K562 (cell line): ENCODE results near the gene SLC16A10. TPM values are rescaled to one million over a fixed set of nuclear protein-coding genes. Genes with fewer than 3 reads are reported as not detected.

Experiments
- ATAC-seq: fragments of 200-7000 bp; cut with Tn5 transposase; 3 replicates; pipeline ENCODE4 v1.9.1; 2020; ENCODE audit warnings: moderate library complexity
- BruUV-seq: library from RNA; stranded (reverse); fragments of 400-500 nt; replicated peaks from 2 replicates; lab custom pipeline; 2021; lab: Mats Ljungman, UMichigan
- CTCF ChIA-PET: fragments of 300-600 bp; formaldehyde crosslinking; extraction: SDS; loops from one replicate; lab custom pipeline; 2021; ENCODE audit warnings: low intra/inter-chr PET ratio; lab: Yijun Ruan, JAX
- POLR2A ChIA-PET: fragments of 300-600, 350-650 bp; sonication (Branson Sonifier 250); formaldehyde crosslinking; extraction: SDS; loops from one replicate; lab custom pipeline; 2021; ENCODE audit warnings: antibody characterized with exemption, inconsistent platforms; lab: Yijun Ruan, JAX
- DNase-seq, 4 experiments: peaks; one replicate each; pipeline versions ENCODE4 v3.0.0 to v3.0.0-alpha.2; 2011 to 2018; ENCODE audit warnings: low spot score in 3 of 4, mixed read lengths in 3 of 4; ENCODE audit errors: extremely low read depth in 1 of 4
- FAIRE-seq: peaks from 2 replicates; lab custom pipeline; 2011; peaks lifted over from hg19 to GRCh38; lab: Jason Lieb, UNC
- H2AFZ ChIP-seq: 2 replicates; pipeline ENCODE4 v1.6.0; 2011; ENCODE audit warnings: low read depth, low read length, control low read depth, inconsistent platforms
- H3K27ac ChIP-seq: fragments of 200-600 bp; 3 replicates; pipeline ENCODE4 v1.8.0; 2011; ENCODE audit warnings: low read depth, mild to moderate bottlenecking, control low read depth, inconsistent platforms, low read length, moderate library complexity, mixed read lengths; ENCODE audit errors: extremely low read depth
- H3K27me3 ChIP-seq, 2 experiments: fragments of 300-600 bp in 1 of 2; 2 replicates in 1 of 2; 3 replicates in 1 of 2; pipeline versions ENCODE4 v1.6.0 to v1.8.0; 2011; ENCODE audit warnings: inconsistent platforms in 2 of 2, low read length in 2 of 2, mild to moderate bottlenecking in 1 of 2, mixed read lengths in 1 of 2, moderate library complexity in 1 of 2; ENCODE audit not compliant: control insufficient read depth in 2 of 2, insufficient read depth in 2 of 2
- H3K36me3 ChIP-seq: fragments of 300-600 bp; 3 replicates; pipeline ENCODE4 v1.8.0; 2011; ENCODE audit warnings: mild to moderate bottlenecking, low read length, inconsistent platforms; ENCODE audit not compliant: control insufficient read depth, insufficient read depth
- H3K4me1 ChIP-seq, 2 experiments: fragments of 200-600 bp in 1 of 2; replicated peaks in 1 of 2; 2 replicates in 1 of 2; 3 replicates in 1 of 2; pipeline versions ENCODE4 v1.5.1 to v1.8.0; 2011; ENCODE audit warnings: inconsistent platforms in 2 of 2, low read length in 2 of 2, mild to moderate bottlenecking in 1 of 2, mixed read lengths in 1 of 2, moderate library complexity in 1 of 2; ENCODE audit not compliant: control insufficient read depth in 2 of 2, insufficient read depth in 2 of 2
- H3K4me2 ChIP-seq: 2 replicates; pipeline ENCODE4 v1.6.1; 2011; ENCODE audit warnings: low read length, control low read depth, inconsistent platforms, mixed read lengths; ENCODE audit not compliant: insufficient read depth
- H3K4me3 ChIP-seq: fragments of 200-600 bp; sonication (generic), shearing (Covaris generic); 2 replicates; pipeline ENCODE4 v1.5.1; 2016; ENCODE audit warnings: control low read depth, inconsistent platforms
- H3K79me2 ChIP-seq: fragments of 200-600 bp; 3 replicates; pipeline ENCODE4 v1.8.0; 2011; ENCODE audit warnings: low read length, inconsistent platforms; ENCODE audit not compliant: control insufficient read depth, insufficient read depth
- H3K9ac ChIP-seq, 2 experiments: 2 replicates each; pipeline versions ENCODE4 v1.6.0 to v1.6.1; 2011; ENCODE audit warnings: low read depth in 2 of 2, low read length in 2 of 2, control low read depth in 1 of 2, inconsistent platforms in 1 of 2, mild to moderate bottlenecking in 1 of 2, mixed read lengths in 1 of 2; ENCODE audit not compliant: insufficient read depth in 1 of 2
- H3K9me1 ChIP-seq: one replicate; pipeline ENCODE4 v1.6.0; 2011; ENCODE audit warnings: inconsistent platforms, mild to moderate bottlenecking, low read length, moderate library complexity; ENCODE audit not compliant: control insufficient read depth, insufficient read depth
- H3K9me3 ChIP-seq: replicated peaks from 2 replicates; pipeline ENCODE4 v1.5.1; 2011; ENCODE audit warnings: low read depth, low read length, inconsistent platforms; ENCODE audit not compliant: control insufficient read depth, insufficient read depth
- H4K20me1 ChIP-seq: replicated peaks from 2 replicates; pipeline ENCODE4 v1.6.1; 2011; ENCODE audit warnings: low read length, inconsistent platforms, mixed read lengths; ENCODE audit not compliant: control insufficient read depth, insufficient read depth
- ETS2 ChIP-seq: IDR thresholded peaks from 2 replicates; pipeline ENCODE4 v1.6.1; 2016; ENCODE audit warnings: borderline replicate concordance, missing genetic modification characterization, mild to moderate bottlenecking, moderate library complexity, missing compliant biosample characterization; ENCODE audit not compliant: poor library complexity, severe bottlenecking
- FOXA3 ChIP-seq, 2 experiments: fragments of 450-650 bp in 1 of 2; sonication (generic) in 1 of 2; formaldehyde crosslinking; IDR thresholded peaks in 1 of 2; conservative IDR thresholded peaks in 1 of 2; 2 replicates each; pipeline versions ENCODE4 v1.4.0 to v1.8.0; 2020 to 2022; ENCODE audit warnings: mild to moderate bottlenecking in 2 of 2, missing genetic modification reagents in 1 of 2
- HDAC2 ChIP-seq: fragments of 450-650 bp; IDR thresholded peaks from 2 replicates; pipeline ENCODE4 v1.6.1; 2016; ENCODE audit warnings: mild to moderate bottlenecking
- HDAC3 ChIP-seq: fragments of 450-650 bp; IDR thresholded peaks from 2 replicates; pipeline ENCODE4 v1.6.1; 2018; ENCODE audit warnings: borderline replicate concordance, mild to moderate bottlenecking, moderate library complexity; ENCODE audit not compliant: partially characterized antibody
- SREBF2 ChIP-seq: sonication (generic); formaldehyde crosslinking; IDR thresholded peaks from 2 replicates; pipeline ENCODE4 v1.4.0; 2020; ENCODE audit warnings: mild to moderate bottlenecking, missing genetic modification reagents
- TAF9B ChIP-seq: fragments of 450-650 bp; IDR thresholded peaks from 2 replicates; pipeline ENCODE4 v1.6.1; 2018; ENCODE audit warnings: mild to moderate bottlenecking; ENCODE audit not compliant: partially characterized antibody
- ZNF217 ChIP-seq: sonication (generic); formaldehyde crosslinking; IDR thresholded peaks from 2 replicates; pipeline ENCODE4 v1.8.0; 2022; ENCODE audit warnings: mild to moderate bottlenecking, missing genetic modification reagents
- ZNF586 ChIP-seq: fragments of 450-650 bp; formaldehyde crosslinking; conservative IDR thresholded peaks from 2 replicates; pipeline ENCODE4 v1.4.0; 2020; ENCODE audit warnings: mild to moderate bottlenecking, moderate library complexity
- WGBS: fragments of 100-300 bp; shearing (Covaris generic); methylation state at CpG from one replicate; pipeline ENCODE4 v1.1.6; 2016; ENCODE audit warnings: low coverage, mixed read lengths; ENCODE audit not compliant: insufficient coverage; ENCODE audit errors: missing lambda C conversion rate; 5-methylcytosine and 5-hydroxymethylcytosine counted together
- in situ Hi-C: fragments of 300-500 bp; cut with MboI; formaldehyde crosslinking; loops from 4 replicates; pipeline ENCODE4 v1.15.0; 2018; ENCODE audit warnings: inconsistent platforms, mixed read lengths
- intact Hi-C: fragments of 100-400 bp; cut with micrococcal nuclease; formaldehyde crosslinking; loops from 2 replicates; pipeline ENCODE4 v1.14.2; 2022
- polyA plus RNA-seq, 8 experiments: library from polyadenylated mRNA; depleted of rRNA in 4 of 8; stranded (reverse) in 5 of 8; unstranded in 3 of 8; fragments of >200 nt; fragmentation: Nextera tagmentation in 2 of 8; fragmentation: Illumina TruSeq in 1 of 8; extraction: Ambion mirVana in 2 of 8; extraction: Trizol in 1 of 8; gene quantifications; 2 replicates each; pipeline versions ENCODE4 v1.2.1 to v1.2.3, GENCODE V29; 2011 to 2014; ENCODE audit warnings: inconsistent platforms in 1 of 8, missing spikeins in 1 of 8
- total RNA-seq, 7 experiments: library from RNA; depleted of rRNA in 6 of 7; stranded (reverse); fragments of >200 nt in 6 of 7; fragmentation: Illumina TruSeq in 2 of 7; extraction: Trizol in 2 of 7; gene quantifications; 2 replicates each; pipeline versions ENCODE4 v1.2.1 to v1.2.3, GENCODE V29; 2011 to 2021; ENCODE audit warnings: low replicate concordance in 1 of 7
- TF ChIP-seq, protein P1 (sequence below): fragments of 450-650 bp; formaldehyde crosslinking; IDR thresholded peaks from 2 replicates; pipeline ENCODE4 v1.4.0; 2020; ENCODE audit warnings: mild to moderate bottlenecking, mixed read lengths
- TF ChIP-seq, protein P2 (sequence below): fragments of 450-650 bp; IDR thresholded peaks from 2 replicates; pipeline ENCODE4 v1.6.1; 2017; ENCODE audit warnings: mild to moderate bottlenecking, moderate library complexity
- TF ChIP-seq, protein P3 (sequence below): sonication (generic); formaldehyde crosslinking; IDR thresholded peaks from 2 replicates; pipeline ENCODE4 v1.9.0; 2022; ENCODE audit warnings: mild to moderate bottlenecking, missing genetic modification reagents
- TF ChIP-seq, protein P4 (sequence below): fragments of 150-350 bp; conservative IDR thresholded peaks from 2 replicates; pipeline ENCODE4 v1.6.1; 2014; ENCODE audit warnings: low read length
- TF ChIP-seq, protein P5 (sequence below), 2 experiments: IDR thresholded peaks; 2 replicates each; pipeline ENCODE4 v1.6.1; 2011; ENCODE audit warnings: borderline replicate concordance in 1 of 2, control low read depth in 1 of 2, low read depth in 1 of 2, low read length in 1 of 2, mild to moderate bottlenecking in 1 of 2, mixed read lengths in 1 of 2, moderate library complexity in 1 of 2; ENCODE audit not compliant: insufficient read depth in 1 of 2, insufficient read length in 1 of 2, poor library complexity in 1 of 2, severe bottlenecking in 1 of 2; ENCODE audit errors: extremely low read depth in 1 of 2

Gene SLC16A10
- total and polyA plus RNA-seq, 9 of the 15 experiments (the other 6 are each of a cell fraction or from before 2014, with no cell fraction given), result 0.02 to 0.54 (median 0.24) TPM; not detected in 4

DNA sequence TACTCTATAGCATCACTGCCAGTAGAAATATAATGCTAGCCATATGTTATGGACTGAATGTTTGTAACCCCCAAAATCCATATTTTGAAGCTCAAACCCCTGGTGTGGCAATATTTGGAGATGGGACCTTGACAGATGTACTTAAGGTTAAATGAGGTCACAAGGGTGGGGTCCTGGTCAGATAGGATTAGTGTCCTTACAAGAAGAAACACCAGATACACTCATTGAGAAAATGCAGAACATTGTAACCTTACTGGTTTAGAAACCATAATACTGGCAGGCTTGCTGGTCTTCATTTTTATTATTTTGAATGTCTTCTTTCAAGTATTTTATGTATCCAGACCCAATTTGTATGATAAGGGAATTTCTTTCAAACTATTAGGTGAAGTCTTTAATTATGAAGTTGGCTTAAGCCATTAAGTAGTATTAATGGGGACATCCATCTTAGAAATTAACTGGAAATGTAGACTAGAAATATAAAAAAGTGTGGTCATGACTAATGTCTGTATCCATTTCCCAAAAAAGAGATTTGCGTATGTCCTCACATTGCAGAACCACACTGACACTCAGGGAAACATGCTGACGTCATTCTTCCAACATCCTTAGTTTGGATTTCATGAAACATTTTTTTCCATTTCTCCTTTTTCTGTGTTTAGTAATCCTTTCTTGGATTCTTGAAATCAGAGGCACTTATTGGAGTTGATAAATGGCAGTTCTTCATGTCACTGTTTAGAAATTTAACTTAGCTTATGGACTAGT lies 32.4 kb downstream of the SLC16A10 start:
- no TSS peak for BruUV-seq
- Histone ChIP-seq H3K9ac (no peak overlapping the region), H3K79me2 (no peaks in the 10 kb centered on the region), H3K4me2 (no peak overlapping the region), H3K9me1 (no peaks in the 10 kb centered on the region), H3K27ac (no peak overlapping the region), H3K4me1 (no peaks in the 10 kb centered on the region), H3K4me3 (no peak overlapping the region), H4K20me1 (no peaks in the 10 kb centered on the region), H2AFZ (no peak overlapping the region), H3K9me3 (no peaks in the 10 kb centered on the region), H3K36me3 (no peaks in the 10 kb centered on the region), H3K27me3 (peaks cover 4 to 19% of the 10 kb centered on the region in 2 experiments; a peak in 3 of 5 replicates)
- in situ Hi-C loops (no loop called here), intact Hi-C loops (no loop called here)
- DNase-seq (no peak), ATAC-seq (no peak), FAIRE-seq (no peak)
- CTCF ChIA-PET, result no interaction called here
- 2% methylated on average over 2 of the region's 2 CpGs for WGBS
- POLR2A ChIA-PET, result interaction anchor here (0.9 kb wide), 1 partner anchor 9 kb away, joined by 3 read pairs; no protein-coding TSS in a partner anchor
- TF ChIP-seq SREBF2 (CRISPR knock-in tag) (no peak), FOXA3 (CRISPR knock-in tag; conservative IDR thresholded peaks at IDR 0.05 in 1 of 2, IDR thresholded peaks at IDR 0.05 in 1 of 2) (no peak), ZNF217 (no peak), ETS2 (tag) (no peak), TAF9B (no peak), HDAC3 (no peak), HDAC2 (no peak), ZNF586 (CRISPR knock-in tag) (no peak)
- TF ChIP-seq, protein P1, sequence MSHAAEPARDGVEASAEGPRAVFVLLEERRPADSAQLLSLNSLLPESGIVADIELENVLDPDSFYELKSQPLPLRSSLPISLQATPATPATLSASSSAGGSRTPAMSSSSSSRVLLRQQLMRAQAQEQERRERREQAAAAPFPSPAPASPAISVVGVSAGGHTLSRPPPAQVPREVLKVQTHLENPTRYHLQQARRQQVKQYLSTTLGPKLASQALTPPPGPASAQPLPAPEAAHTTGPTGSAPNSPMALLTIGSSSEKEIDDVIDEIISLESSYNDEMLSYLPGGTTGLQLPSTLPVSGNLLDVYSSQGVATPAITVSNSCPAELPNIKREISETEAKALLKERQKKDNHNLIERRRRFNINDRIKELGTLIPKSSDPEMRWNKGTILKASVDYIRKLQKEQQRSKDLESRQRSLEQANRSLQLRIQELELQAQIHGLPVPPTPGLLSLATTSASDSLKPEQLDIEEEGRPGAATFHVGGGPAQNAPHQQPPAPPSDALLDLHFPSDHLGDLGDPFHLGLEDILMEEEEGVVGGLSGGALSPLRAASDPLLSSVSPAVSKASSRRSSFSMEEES, result no peak
- TF ChIP-seq, protein P2, sequence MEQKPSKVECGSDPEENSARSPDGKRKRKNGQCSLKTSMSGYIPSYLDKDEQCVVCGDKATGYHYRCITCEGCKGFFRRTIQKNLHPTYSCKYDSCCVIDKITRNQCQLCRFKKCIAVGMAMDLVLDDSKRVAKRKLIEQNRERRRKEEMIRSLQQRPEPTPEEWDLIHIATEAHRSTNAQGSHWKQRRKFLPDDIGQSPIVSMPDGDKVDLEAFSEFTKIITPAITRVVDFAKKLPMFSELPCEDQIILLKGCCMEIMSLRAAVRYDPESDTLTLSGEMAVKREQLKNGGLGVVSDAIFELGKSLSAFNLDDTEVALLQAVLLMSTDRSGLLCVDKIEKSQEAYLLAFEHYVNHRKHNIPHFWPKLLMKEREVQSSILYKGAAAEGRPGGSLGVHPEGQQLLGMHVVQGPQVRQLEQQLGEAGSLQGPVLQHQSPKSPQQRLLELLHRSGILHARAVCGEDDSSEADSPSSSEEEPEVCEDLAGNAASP, result no peak
- TF ChIP-seq, protein P3, sequence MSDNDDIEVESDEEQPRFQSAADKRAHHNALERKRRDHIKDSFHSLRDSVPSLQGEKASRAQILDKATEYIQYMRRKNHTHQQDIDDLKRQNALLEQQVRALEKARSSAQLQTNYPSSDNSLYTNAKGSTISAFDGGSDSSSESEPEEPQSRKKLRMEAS (CRISPR knock-in tag), result no peak
- TF ChIP-seq, protein P4, sequence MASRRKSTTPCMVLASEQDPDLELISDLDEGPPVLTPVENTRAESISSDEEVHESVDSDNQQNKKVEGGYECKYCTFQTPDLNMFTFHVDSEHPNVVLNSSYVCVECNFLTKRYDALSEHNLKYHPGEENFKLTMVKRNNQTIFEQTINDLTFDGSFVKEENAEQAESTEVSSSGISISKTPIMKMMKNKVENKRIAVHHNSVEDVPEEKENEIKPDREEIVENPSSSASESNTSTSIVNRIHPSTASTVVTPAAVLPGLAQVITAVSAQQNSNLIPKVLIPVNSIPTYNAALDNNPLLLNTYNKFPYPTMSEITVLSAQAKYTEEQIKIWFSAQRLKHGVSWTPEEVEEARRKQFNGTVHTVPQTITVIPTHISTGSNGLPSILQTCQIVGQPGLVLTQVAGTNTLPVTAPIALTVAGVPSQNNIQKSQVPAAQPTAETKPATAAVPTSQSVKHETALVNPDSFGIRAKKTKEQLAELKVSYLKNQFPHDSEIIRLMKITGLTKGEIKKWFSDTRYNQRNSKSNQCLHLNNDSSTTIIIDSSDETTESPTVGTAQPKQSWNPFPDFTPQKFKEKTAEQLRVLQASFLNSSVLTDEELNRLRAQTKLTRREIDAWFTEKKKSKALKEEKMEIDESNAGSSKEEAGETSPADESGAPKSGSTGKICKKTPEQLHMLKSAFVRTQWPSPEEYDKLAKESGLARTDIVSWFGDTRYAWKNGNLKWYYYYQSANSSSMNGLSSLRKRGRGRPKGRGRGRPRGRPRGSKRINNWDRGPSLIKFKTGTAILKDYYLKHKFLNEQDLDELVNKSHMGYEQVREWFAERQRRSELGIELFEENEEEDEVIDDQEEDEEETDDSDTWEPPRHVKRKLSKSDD, result no peak
- TF ChIP-seq, protein P5, sequence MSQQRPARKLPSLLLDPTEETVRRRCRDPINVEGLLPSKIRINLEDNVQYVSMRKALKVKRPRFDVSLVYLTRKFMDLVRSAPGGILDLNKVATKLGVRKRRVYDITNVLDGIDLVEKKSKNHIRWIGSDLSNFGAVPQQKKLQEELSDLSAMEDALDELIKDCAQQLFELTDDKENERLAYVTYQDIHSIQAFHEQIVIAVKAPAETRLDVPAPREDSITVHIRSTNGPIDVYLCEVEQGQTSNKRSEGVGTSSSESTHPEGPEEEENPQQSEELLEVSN (IDR thresholded peaks at IDR 0.05; ENCODE audit: borderline replicate concordance in 1 of 2, extremely low read depth in 1 of 2, insufficient read depth in 1 of 2, insufficient read length in 1 of 2, low read depth in 1 of 2, low read length in 1 of 2, poor library complexity in 1 of 2, severe bottlenecking in 1 of 2), result no peak
